ENCODE data around the gene KSR2.
"Not testable (repeated sequence)": the region's sequence is repeated elsewhere in the genome, so short reads cannot be mapped to it uniquely, and the experiment has no call there.

Gene KSR2

DNA sequence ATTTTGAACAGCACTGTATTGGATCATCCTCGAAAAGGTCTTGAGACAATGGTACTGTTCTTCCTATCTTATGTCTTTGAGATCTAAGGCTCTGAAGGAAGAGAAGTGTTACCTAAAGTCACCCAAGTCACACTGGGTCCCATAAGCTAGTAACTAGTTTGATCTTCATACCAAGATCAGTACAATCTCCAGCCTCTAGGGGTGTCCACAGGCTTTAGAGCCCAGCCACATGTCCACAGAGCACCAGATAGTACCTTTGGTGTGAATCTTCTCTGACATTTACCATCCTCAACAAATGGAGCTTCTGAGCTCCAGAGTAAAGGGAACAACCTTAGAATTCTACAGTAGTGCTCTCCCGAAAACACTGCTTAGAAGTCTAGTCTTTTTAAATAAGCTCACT, 78.7 kb downstream of the KSR2 start:
- DNase-seq: no peak

DNA sequence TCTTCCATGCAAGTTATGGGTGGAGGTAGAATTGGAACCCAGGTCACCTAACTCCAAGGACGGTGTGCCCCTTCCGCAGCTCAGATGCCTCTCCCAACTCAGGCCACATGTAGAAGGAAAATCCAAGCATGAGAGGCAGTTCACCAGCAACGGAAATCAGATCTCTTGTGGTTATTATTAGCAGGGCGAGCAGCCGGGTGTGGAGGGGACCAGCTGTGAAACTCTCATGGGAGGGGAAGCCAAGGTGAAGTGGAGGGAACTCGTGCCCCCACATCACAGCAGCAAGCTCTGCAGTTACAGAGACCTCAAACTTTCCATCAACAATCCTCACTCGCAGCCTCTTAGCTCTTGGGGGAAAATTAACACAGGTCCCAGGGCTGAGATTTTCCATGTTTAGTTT, 79.7 kb downstream of the KSR2 start:
- DNase-seq: no peak

DNA sequence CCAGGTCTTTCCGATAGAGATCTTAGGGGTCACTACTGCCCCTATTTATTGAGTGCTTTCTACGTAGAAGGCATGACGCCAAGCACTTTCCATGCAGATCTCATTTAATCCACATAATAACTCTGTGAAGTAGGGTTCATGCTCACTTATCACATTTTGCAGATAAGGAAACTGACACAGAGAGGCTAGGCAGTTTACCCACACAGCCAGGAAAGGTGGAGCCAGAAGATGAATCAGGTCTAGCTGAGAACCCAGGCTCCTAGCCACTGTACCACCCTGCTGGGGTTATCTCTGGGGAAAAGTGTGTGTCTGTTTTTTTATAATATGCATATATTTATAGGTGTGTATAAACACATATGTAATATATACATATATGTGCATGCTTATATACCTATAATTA, 83.6 kb downstream of the KSR2 start:
- no peak for DNase-seq

GRCh38 chr12:117884161-117884560, 84.6 kb downstream of the KSR2 start:
- no peak for DNase-seq

DNA sequence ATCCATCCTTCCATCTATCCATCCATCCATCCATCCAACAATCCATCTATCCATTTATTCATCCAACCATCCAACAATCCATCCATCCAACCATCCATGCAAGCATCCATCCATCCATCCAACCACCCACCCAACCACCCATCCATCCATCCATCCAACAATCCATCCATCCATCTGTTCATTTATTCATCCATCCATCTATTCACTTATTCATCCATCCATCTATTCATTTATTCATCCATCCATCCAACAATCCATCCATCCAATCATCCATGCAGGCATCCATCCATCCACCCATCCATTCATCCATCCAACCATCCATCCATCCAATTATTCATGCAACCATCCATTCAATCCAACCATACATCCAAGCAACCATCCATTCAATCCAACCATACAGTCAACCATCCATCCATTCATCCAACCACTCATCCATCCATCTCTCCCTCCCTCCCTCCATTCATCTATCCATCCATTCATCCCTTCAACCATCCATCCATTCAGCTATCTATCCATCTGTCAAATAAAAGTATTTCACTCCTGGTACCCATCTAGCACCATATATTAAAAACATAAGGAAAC, 86.1 kb downstream of the KSR2 start:
- DNase-seq: no peak

- DNase-seq: no peak
These were observed 86.6 kb downstream of the KSR2 start for GRCh38 chr12:117882181-117882580.

DNA sequence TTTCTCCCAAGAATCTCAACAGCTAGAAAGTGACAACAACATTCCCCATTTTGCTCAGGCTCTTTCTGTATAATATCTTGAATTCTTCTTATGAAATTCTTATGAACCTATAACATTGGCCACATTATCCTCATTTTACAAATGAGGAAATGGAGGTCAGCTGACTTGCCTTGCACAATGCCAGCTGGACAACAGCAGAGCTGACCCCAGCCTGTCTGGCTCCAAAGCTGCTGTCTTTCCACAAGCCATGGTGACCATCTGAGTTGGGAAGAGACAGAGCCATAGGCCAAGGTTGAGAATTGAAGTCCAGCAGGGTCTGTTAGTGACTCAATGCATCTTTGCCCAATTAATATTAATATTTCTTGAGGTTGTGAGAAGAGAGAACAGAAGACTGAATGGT, 87.3 kb downstream of the KSR2 start:
- DNase-seq: no peak

- no peak for DNase-seq
These were observed 90.2 kb downstream of the KSR2 start for GRCh38 chr12:117878605-117879004.

DNA sequence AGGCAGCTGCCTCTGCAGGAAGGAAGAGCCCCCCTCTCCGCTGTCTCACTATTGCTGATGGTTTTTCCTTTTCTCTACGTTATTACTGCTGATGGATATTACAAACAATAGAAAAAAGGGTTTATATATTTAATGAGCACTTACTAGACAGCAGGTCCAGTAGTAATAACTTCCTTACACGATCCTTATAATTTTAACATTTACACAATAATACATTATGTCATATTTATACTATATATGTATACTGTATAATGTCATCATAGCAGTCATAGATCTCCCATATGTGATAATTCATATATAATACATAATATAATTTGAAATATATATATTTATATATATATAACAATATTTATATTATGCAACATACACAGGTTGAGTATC, 92.4 kb downstream of the KSR2 start:
- no peak for DNase-seq

GRCh38 chr12:117875744-117876435, 92.9 kb downstream of the KSR2 start:
- no peak for DNase-seq

DNA sequence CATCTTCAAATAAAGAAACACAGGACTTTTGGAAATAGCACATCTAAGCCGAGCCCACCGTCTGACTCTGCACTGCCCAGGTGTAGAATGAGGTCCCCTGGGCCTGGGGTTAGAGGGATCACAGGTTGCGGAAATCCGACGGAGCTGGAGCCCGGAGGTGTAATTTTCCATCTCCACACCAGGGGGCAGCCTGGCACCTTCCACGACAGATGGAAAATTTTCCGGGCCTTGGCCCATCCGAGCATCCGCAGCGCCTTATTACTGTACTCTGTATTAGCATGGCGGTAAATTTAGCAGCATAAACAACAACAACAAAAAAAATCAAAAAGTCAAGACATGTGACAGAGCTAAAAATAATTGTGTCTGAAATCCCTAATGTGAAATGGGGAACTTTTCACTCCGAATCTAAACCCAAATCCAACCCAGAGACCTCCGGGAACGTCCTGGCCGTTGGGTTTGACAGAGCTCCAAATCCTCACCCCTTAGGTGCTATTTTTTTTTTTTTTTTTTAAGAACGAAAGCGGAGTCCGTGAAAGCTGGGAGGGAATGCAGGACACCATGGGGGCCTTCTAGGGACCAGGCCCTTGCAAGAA, 93.9 kb downstream of the KSR2 start:
- no peak for DNase-seq

DNA sequence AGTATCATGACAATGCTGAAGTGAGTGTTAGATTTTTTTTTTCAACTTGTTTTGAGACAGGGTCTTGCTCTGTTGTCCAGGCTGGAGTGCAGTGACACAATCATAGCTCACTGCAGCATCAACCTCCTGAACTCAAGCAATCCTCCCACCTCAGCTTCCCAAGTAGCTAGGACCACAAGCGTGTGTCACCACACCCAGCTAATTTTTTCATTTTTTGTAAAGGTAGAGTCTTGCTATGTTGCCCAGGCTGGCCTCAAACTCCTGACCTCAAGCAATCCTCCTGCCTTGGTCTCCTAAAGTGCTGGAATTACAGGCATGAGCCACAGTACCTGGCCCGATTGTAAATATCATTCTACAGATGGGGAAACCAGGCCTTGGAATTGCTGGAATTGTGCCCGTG, 94.6 kb downstream of the KSR2 start:
- DNase-seq: not testable (repeated sequence)

- DNase-seq: no peak
These were observed 96.1 kb downstream of the KSR2 start for GRCh38 chr12:117872546-117873169.

DNA sequence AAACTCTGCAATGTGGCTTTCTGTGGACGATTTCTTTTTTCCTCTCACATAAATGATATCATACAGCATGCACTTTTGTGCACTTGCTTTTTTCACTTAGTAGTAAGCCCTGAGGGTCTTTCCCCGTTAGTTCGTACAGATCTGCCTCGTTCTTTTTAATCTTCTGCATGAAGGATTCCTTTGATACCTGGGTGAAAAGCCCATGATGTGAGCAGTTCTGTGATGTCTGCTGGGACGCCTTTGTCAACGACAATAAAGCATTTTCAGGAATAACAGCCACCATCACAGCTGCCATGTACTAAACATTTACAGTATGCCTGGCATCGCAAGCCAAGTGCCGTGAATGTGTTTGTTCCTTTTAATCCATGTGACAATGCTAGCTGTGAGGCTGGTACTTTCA, 99.2 kb downstream of the KSR2 start:
- no peak for DNase-seq

- DNase-seq: no peak
These were observed 101.4 kb downstream of the KSR2 start for GRCh38 chr12:117867348-117867747.

DNA sequence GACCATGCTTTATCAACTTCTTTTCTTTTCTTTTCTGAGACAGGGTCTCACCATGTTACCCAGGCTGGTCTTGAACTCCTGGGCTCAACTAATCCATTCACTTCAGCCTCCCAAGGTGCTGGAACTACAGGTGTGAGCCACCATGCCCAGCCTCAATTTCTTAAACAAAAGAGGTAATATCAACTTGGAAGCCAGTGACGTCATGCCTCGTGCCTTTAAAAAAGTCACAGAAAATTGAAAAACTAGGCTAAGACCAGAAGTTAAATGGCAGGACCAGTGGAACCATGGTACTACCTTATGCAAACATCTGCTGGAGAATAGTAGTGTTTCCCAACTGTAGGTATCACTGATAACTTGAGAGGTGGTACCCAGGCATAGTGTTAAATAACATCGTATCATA, 103.3 kb downstream of the KSR2 start:
- no peak for DNase-seq

- DNase-seq: no peak
These were observed 105.6 kb downstream of the KSR2 start for GRCh38 chr12:117863002-117863709.

GRCh38 chr12:117861691-117862090, 107.1 kb downstream of the KSR2 start:
- no peak for DNase-seq

- not testable (repeated sequence) for DNase-seq
These were observed 108.0 kb downstream of the KSR2 start for GRCh38 chr12:117860787-117861290.

DNA sequence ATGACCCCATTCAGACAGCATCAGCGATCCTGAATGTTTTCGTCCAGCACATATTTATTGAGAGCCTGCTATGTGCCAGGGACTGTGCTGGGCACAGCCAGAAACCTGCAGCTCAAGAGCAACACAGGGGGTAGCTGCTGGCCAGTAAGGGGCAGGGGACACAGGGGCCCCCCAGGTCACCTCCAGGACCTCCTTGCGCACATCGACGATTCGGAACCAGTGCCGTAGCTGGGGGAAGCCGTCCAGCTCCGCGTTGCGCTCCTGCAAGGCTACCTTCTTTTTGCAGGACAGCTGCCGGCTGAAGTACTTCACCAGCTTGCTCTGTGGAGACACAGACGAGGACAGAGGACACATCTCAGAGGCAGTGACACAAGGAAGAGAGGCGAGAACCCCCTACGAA, 108.7 kb downstream of the KSR2 start:
- no peak for DNase-seq

DNA sequence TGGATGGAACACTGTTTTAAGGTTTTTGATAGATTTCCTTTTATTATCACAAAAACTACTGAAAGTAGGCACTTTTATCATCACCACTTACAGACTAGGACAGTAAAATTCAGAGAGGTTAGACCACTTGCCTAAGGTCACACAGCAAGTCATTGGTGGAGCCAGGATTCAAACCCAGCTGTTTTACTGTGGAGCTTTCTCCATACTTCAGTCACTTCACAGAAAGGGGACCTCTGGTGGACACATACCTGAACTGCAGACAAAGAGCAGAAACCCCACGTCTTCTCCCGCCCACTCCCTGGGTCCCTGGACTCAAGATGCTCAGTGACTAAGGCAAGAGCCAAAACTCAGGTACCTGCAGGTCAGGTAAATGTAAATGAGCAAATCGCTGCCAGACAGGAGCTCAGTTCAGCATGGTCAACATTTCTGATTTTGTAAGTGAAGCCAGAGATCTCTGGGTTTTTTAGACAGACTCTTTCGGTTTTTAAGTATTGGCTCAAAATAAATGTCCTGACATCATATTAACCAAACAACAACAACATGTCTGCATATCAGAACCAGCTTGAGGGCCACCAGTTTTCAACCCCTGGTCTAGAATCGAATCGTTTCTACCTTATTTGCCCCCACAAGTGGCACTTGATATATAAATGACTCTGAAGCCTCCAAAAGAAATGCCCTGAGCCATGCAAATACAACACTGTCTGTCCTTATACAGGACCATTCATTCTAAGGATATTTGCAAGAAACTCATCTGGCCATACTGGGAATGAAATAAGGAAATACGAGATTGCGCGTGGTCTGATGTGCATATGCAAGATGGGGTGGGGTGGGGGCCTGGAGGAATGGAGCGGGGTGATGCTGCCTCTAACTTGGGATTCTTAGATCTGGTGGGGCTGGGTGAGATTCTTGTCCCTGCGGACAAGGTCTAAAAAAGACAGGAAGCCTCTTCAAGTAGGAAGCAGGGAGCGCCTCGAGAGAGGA, 110.9 kb downstream of the KSR2 start:
- DNase-seq: no peak

DNA sequence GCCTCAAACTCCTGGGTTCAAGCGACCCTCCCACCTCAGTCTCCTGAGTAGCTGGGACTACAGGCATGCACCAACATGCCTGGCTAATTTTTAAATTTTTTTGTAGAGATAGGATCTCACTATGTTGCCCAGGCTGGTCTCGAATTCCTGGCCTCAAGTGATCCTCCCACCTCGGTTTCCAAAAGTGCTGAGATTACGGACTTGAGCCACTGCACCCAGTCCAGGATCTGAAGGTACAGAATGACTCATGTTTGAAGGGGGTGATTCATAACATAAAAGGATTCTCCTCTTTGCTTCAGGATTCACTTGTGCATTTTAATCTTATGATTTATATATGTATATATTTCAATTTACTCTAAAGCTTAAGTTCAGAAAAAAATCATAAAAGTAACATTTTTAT, 111.7 kb downstream of the KSR2 start:
- DNase-seq: not testable (repeated sequence)
